Measurements from ENCODE around the gene PCGF3.
"Not testable (repeated sequence)": the region's sequence is repeated elsewhere in the genome, so short reads cannot be mapped to it uniquely, and the experiment has no call there.

Gene PCGF3

DNA sequence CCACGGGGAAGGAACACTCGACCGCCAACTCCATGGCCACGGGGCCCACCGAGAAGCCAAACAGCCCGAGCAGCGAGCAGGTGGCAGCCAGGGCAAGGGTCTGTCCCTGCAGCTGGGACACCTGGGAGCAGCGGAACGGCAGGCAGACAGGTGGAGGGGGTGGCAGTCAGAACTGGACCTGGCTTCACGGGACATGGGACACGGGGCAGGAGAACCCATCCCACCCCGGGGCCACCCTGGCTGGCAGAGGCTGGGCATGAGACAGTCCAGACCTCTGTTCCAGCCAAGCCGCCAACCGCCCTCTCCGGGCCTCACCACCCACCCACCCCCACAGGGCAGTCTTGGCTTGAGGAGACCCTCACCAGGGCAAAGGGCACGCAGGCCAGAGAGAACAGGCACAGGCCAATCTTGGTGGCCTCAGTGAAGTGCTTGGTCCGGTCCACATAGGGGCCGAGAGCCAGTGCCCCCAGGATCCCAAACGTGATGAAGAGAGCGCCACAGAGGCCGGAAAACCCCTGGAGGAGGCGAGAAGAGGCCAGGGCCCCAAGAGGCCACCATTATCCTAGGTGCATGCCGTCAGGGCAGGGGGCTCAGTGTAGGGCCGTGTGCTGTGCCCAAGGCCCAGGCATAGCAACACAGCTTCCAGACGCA is 22.3 kb upstream of the PCGF3 start:
- no peak for DNase-seq

DNA sequence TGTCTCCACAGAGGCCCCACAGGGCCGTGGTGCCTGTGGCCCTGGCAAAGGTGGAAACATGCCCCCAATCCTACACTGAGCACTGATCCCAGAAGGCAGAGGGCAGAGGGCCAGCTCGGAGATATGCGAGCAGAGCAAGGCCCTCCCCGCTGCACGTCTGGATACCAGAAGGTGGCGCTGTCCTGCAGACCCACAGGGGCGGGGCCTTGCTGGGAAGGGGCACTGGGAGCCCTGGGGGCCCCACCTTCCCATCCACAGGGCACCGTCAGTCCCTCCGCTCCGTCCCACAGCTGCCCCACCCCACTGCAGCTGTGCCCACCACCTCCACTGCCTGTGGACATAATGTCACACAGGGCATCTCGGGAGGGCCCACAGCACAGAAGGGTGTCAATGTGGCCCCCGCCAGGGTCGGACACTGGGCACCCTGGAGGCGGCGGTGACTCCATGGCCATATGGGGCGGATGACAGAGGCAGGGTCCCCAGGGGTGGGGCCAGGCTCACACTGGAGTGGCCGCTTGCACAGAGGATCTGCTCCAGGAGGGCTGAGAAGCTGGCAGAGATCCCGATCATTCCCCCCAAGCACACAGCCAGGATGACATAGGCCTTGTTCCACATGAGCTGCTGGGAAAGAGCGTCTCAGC is 21.5 kb upstream of the PCGF3 start:
- DNase-seq: peak; percentile 15

DNA sequence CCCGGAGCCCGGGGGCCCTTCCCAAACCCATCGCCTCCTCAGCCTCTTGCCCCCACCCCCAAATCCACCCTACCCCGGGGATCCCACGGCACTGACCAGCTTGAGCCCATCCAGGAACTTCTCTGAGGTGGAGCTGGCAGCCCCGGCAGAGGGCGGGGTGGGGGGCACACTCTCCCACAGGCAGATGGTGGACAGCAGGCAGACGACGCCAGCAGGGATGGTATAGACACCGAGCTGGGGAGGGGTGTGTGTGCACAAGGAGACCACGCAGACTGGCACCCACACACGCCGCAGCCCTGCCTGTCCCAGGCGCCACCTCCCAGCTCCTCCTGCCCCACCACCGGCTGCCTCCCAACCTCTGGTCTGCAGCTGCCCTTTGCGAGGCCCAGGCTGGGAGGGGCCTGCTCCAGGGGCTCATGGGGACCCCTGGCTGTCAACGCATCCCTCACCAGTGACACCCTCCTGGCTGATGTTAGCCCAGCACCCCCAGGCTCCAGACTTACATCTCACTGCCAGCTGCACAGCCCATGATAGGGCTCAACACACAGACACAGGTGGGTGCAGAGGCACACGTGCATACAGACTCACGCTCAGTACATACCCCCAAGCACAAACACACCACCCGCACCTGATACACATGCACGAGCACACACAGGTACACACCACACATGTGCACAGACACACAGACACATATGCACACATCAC is 20.9 kb upstream of the PCGF3 start:
- DNase-seq: no peak

DNA sequence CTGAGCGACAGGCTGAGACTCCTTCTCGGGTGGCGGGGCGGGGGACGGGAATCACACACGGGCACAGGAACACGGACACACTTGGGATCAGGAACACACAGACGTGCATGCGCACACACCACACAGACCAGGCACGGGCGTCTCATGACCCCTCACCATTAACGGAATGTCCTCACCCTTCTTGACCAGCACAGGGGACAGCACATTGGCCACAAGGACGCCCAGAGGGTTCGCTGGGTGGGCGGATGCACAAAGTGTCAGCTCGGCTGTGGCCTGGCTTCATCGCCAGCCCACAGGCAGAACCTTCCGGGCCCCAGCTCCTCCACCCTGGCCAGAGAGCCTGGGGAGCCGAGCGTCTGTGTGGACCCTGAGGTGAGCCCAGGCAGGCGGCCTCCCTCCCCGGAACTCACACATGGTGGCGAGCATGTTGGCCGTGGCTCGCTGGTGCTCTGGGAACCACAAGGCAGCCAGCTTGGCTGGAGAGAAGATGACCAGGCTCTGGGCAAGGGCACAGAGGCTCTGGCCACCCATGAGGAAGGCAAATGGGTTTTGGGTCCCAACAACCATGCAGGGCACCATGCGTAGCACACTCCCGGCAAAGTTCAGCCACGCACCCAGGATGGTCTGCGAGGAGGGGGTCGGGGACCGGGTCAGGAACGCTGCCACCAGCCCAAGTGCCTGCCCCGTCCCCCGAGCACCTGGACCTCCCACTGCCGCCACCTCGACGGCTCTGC is 19.8 kb upstream of the PCGF3 start:
- no peak for DNase-seq

DNA sequence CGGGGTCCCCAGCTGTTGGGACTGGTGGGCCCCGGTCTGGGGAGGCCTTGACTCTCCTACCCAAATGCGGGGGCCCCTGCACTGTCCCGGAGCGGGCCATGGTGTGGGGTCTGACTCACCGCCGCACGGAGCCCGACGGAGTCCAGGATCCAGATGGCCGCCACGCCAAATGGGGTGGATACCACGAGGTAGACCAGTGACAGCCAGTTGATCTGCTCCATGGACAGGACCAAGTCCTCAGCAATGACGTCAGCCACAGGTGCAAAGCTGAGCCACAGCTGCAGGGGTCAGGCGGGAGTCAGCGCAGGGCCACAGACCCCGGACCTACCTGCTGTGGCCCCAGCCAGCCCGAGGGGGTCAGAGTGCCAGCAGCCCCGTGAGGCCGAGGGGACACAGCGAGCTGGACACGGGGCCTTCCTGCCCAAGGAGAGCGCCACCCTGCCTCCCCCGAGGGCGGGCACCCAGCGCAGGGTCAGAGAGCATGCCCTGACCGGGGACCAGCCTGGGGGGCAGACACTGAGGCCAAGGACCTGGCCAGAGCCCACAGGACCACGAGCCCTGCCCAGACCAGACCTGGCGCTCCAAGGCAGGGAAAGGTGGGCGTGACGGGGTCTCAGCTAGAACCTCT is 19.1 kb upstream of the PCGF3 start:
- DNase-seq: no peak

DNA sequence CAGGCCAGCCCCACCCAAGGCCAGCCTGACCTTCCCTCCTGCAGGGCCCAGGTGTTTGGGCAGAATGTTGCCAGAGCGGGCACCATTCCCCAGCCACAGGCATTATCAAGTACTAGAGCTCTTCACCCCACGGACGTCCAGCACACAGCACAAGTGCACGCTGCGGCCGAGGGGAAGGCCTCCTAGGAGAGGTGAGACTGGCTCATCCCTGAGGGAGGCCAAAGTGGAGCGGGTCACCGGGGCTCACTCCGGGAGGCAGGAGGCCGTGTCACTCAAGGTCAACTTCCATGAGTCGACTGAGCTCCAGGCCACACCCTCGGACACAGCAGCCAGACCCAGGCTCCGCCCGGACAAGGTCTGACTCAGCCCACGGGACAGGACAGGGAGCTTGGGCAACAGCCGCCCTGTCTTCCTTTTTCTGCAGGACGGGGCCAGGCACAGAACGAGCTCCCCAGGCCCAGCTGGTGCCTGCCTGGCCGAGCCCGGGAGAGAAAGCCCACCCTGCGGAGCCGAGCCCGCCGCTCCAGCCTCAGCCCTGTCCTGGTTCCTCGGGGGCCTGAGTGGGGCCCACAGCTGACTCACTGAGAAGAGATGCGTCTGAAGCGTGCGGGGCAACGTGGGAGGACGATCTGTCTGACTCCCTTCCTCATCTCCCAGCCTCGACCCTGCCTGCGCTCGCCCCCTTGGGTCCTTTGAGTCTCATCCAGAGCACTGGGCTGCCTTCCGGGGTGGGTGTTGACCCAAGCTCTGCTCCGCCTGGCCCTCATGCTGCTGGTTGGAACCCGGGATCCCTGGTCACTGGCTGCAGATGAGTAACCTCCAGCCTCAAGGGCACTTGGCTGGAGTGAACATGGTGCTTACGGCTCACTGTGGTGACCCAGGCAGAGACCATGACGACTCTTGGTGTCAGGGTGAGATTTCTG is 18.3 kb upstream of the PCGF3 start:
- peak; percentile 65 for DNase-seq

DNA sequence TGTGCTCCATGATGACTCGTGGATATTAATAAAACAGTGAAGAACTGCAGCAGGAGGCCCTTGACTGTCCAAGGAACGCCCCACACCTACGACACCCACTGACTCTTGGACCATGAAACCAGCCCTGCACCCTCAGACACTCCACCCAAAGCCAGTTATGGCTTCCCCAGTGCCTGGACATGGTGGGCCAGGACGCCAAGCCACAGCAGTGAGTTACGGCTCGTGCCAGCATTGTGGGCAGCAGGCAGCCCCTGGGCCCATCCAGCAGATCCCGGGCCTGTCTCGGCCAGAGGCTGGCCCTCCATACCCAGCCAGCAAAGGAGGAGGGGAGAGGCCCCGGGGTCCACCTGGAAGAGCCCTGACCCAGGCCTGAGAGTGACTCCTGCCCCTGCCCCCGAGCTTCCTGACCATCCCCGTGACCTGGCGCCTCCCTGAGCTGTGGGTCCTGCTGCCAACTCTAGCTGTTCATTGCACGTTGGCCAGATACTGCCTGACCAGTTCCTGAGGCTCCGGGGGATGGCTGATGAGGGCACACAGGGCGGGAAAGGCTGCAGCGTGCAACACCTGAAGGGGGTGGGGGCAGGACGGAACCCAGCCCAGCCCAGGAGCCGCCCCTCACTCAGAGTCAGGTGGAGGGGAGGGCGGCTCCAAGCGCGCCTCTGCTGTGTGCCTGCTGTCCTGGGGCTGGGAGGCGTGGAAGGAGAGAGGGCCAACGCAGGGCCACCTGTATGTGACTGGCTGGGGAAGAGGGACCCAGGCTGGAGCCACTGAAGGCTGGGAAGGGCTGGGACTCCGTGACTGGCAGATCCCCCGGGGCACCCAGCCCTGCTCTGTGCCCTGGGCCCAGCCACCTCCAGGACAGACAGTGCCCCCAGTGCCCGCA is 17.4 kb upstream of the PCGF3 start:
- no peak for DNase-seq

DNA sequence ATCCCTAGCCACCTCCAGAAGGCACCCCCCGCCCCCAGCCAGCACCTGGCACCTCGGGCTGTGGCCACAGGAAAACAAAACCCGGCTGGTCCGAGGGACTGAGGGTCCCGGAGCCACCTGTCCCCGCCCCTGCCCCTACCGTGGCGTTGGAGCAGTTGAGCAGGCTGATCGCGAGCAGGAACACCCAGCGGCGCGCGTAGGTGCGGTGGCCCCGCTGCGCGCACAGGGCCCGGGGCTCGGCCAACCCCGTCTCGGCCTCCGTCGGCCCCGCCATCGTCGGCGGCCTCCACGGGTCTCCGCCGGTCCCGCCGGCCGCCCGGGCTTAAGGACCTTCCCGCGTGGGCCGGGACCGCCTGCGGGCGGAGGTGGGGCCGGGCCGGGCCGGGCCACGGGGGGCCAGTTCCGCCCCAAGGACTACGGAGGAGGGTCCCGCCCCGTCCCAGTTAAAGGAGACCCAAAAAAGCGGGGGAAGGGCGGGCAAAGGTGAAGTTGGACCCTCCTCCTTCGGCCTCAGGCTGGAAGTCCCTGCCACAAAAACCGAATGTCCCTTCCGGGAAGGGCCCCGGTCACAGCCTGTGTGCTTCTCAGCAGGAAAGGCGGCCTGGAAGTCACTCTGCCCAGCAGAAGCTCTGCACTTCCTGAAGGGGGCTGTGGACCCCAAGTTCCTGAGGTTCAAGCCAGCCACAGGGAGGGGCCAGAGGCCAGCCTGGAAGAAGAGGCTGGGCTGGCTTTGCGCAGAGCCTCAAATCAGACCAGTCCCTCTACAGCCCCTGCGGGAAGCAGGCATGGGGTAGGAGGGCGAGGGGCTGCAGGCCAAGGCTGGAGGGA is 16.6 kb upstream of the PCGF3 start, which contains the start of gene SLC49A3:
TSS of gene SLC49A3 (minus strand) at position 298 of the 828 bp plus-strand sequence. CDS start at position 274, 24 bp downstream.
- no peak for DNase-seq

DNA sequence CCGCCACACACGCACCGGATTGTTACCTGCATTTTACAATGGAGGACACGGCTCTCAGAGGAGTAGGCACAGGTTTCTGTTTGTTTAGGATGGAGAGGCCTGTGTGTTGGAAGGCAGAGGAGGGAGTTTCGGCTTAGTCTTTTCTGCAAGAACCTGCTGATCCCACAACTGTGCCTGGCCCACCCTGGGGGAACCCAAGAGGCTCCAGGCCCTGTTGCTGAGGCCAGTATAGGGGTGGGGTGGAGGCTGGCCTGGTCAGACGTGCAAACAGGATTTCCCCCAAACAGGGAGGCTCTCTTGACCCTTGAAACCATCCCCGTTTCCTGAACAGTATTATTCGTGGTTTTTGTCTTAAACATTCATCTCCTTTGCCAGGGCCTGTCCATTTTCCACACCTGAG is 15.9 kb upstream of the PCGF3 start:
- no peak for DNase-seq

DNA sequence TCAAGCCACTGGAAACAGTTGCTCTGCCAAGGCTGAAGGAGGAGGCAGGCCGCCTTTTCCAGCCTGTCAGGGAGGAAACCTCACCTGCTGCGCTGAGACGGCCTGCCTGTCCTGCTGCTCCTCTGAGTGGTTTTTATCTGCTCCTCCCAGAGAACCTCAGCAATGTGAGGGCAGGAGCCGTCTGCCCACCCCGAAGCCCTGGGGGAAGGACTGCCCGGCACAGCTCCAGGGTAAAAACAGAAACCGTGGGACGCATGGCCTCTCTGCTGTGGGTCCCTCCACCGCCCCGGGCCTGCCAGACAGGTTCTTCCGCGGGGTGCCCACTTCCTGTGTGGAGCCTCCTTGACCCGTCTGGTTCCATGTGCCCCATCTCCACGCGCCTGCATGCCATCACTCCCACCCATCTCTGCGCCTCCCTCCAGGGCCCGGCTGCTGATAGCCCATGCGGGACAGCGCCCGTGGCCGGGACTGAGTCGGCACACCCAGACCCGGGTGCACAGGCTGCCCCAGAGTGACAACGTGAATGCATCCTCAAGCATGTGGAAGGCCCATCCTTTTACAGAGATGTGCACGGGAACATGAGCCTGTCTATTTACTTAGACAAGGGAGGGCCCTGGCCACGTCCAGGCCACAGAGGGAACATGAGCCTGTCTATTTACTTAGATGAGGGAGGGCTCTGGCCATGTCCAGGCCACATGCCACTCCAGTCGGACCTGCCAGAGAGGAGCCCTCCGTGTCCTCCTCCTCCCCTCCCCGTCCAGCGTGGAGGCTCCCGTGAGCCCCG is 12.7 kb upstream of the PCGF3 start:
- DNase-seq: no peak

DNA sequence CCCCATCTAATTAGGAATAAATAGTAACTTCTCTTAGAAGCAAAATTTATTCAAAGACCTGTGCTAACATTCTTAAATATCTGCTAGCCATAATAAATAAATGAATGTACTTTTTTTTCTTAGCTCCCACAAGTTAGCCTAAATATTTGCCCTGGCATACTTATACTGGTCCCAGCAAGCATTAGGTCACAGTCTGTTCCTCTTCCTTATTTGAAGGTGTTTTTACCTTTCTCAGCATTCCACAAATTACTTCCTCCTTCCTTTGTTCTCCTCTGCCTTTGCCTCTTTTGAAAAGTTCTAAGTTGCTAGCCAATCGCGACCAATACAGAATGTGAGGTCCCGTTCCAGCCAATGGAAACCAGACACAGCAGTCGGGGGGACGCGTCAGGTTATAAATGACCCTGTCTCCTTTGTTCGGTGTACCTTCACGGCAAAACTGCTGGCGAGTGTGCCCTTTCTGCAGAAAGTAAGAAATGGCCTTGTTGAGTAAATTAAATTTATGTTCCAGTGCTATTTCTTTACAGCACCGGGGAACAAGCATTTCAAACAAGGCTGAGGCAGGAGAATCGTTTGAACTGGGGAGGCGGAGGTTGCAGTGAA is 11.2 kb upstream of the PCGF3 start:
- not testable (repeated sequence) for DNase-seq

DNA sequence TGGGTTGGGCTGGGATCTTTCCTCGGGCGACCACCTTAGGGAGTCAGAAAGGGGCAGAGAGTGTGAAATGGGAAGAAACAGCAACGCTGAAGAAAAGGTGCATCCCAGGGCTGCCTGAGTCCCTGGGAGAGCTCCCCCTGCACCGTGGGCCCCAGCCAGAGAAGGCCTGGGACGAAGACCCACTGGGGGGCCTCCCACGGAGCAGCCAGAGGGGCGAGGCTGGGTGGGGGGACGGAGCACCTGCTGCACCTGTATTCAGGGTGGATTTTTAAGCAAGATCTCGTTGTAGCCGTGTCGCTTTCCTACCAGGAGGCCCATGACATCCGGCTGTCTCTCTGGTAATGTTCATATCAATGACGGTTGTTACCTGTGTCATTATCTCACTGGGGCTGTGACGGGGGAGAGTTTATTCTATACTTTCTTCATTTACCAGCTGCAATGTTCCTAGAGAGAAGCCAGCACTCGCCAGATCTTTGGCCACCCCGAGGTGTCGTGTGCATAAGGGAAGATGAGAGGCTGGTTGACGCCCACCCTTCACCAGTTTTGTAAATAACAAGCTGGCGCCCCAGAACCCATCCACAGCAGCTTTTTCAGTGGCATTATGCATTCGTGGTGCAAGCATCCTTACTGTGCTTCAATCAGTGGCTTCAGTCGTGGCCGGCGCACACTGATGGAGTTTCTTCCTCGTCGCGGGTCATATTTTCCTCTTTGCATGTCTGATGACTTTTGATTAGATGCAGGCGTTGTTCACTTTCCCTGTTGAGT is 5.6 kb upstream of the PCGF3 start:
- DNase-seq: no peak

DNA sequence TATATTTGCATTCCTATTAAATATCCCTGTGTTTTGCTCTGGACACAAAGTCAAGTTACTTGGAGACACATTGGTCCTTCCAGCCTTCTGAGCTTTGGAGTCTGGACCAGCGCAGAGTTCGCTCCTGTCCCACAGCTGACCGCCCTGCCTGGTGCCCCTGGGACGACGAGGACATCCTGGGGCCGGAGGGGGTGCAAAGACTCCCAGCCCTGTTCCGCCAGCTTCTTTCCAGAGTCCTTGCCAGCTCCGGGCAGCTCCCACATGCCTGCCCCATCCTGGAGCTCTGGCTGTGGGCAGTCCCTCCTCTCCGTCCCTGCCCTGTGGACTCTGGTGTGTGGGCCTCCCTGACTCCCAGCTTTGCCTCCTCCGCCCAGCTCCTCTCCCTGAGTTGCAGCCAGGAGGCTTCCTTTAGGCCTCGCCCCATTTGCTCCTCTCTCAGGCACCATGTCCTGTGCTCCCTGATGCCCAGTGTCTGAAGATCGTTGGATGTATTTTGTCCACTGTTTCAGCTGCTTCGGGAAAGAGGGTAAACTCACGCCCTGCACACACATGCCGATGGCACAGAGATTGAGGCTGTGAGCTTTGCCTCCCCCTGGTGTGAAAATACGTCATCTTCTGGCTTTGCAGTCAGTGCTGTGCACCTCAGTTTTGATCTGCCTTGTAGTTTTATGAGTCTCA is 4.9 kb upstream of the PCGF3 start:
- DNase-seq: no peak

DNA sequence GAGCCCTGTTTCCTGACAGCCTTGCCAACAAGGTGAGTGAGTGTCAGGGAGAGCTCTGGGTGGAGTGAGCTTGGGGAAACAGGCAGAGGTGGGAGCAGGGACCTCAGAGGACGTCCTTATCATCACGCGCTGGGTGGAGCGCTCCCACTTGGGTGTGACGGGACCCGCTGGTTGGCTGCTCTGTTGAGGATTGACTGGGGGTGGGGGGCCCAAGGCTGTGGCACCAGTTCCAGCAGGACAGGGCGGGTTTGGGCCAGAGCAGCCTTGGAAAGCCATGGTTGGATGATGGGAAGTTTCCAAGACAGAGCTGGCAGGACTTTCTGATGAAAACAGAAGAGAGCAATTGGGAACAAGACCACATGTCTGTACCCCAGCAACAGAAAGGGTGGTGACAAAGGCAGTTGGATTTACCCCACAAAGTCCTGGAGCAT is 3.0 kb upstream of the PCGF3 start:
- no peak for DNase-seq

DNA sequence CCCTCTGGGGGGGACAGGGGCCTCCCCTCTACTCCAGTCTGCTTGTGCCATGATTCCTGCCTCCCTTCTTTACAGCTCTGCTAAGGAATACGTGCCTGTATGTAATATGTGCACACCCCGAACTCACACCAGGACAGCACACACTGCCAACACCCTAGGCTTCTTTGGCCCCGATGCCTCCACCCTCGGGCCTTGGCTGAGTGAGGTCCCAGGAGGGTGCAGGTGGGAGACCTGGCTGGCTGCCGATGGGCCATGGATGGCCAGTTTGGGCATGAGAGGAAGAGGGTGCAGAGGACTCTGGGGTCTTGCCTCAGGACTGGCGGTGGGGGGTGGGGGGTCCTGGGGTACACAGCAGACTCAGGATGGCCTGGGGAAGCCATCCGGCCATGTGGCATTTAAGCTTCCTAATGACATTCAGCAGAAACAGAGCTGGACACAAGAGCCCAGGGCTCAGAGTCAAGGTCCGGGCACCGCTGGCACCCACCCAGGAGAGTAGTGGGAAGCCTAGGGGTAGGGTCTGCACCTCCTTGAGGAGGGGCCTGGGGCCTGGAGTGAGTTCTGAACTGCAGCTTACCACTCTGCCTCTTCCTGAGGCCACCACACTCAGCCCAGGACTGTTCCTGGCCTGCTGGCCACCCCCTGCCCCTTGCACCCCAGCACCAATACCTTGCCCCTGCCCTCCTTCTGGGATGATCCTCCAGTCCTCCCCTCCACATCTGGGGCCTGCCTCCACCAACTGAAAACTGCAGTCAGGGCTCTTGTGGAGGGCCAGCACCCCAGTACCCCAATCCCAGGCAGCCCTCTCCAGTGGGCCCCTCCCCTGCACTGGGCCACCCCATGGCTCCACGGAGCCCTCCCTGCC is 2.1 kb upstream of the PCGF3 start:
- DNase-seq: no peak

Measured in kidney glomerular epithelial cell (primary cell).